PFSK-1 (cell line): ENCODE results near the gene KLF13. TPM values are rescaled to one million over a fixed set of nuclear protein-coding genes. Genes with fewer than 3 reads are reported as not detected.

Source experiments
- FOXP2 ChIP-seq: optimal IDR thresholded peaks from 2 replicates; pipeline ENCODE3; 2011; ENCODE audit warnings: borderline replicate concordance, control low read depth, inconsistent platforms; ENCODE audit not compliant: insufficient read depth; ENCODE audit errors: extremely low read length, extremely low read depth
- POLR2AphosphoS5 ChIP-seq: IDR thresholded peaks from 2 replicates; pipeline ENCODE4 v1.6.1; 2012; ENCODE audit warnings: low read depth, mild to moderate bottlenecking, control low read depth, low read length, moderate library complexity
- REST ChIP-seq, 2 experiments: IDR thresholded peaks; 2 replicates each; pipeline versions ENCODE4 v1.6.1 to v1.8.0; 2011 to 2012; ENCODE audit warnings: low read depth in 2 of 2, low read length in 2 of 2, control low read depth in 1 of 2, inconsistent platforms in 1 of 2, mild to moderate bottlenecking in 1 of 2, moderate library complexity in 1 of 2; ENCODE audit not compliant: insufficient read depth in 1 of 2
- SIN3A ChIP-seq: IDR thresholded peaks from 2 replicates; pipeline ENCODE4 v1.6.1; 2012; ENCODE audit warnings: mild to moderate bottlenecking, low read length, moderate library complexity, borderline replicate concordance; ENCODE audit not compliant: insufficient read depth
- TAF1 ChIP-seq: IDR thresholded peaks from 2 replicates; pipeline ENCODE4 v1.6.1; 2012; ENCODE audit warnings: low read length, control low read depth, borderline replicate concordance; ENCODE audit not compliant: insufficient read depth
- polyA plus RNA-seq: library from polyadenylated mRNA; unstranded; fragments of >200 nt; gene quantifications from one replicate; pipeline ENCODE4 v1.2.1, GENCODE V29; 2012; ENCODE audit warnings: low read depth, missing spikeins; ENCODE audit not compliant: insufficient read length

Gene KLF13
- 3.1 TPM for polyA plus RNA-seq

DNA sequence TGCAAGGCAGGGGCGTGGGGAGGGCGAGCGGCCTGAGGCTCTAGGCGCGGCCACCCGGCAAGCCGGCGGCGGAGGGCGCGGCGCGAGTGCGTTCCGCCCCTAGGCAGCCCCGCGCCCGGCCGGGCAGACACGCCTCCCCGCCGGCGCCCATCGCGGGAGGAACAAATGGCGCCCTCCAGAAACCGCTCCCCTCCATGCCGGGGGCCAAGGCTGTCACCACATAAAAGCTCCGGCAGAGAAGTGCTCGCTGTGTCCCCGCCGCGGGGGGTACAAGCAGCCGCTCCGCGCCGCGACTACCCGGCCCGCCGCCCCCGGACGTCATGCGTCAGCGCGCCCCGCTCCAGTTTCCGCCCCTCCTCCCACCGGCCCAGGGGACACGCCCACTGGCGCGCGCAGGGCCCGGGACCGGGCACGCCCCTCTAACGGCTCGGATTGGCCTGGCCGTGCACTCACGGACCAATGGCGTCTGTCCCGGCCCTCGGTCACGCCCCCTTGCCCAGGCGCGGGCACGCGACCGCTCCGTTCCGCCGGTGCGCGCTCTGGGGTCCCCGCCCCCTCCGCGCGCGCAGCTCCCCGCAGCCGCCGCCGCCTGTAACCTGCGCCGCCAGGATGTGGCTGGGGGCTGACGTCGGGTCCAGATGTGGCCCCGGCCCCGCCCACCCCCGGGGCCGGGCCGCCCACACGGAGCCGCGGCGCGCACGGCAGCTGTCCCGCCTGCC is at the start of gene KLF13:
Gene KLF13, plus strand, starts transcription at position 680 of the 719 bp plus-strand sequence. CDS start 378 bp downstream, outside the sequence.
- TF ChIP-seq POLR2AphosphoS5, result no peak
- no peak for TF ChIP-seq REST (IDR thresholded peaks at IDR 0.05; ENCODE audit: insufficient read depth in 1 of 2, low read depth in 2 of 2, low read length in 2 of 2)
- TF ChIP-seq SIN3A, result no peak
- no peak for TF ChIP-seq FOXP2

GRCh38 chr15:31277335-31278060 is 49.1 kb upstream of the KLF13 start:
- TF ChIP-seq REST (IDR thresholded peaks at IDR 0.05; ENCODE audit: insufficient read depth in 1 of 2, low read depth in 2 of 2, low read length in 2 of 2) (no peak), POLR2AphosphoS5 (no peak), FOXP2 (no peak), SIN3A (no peak), TAF1 (no peak)

DNA sequence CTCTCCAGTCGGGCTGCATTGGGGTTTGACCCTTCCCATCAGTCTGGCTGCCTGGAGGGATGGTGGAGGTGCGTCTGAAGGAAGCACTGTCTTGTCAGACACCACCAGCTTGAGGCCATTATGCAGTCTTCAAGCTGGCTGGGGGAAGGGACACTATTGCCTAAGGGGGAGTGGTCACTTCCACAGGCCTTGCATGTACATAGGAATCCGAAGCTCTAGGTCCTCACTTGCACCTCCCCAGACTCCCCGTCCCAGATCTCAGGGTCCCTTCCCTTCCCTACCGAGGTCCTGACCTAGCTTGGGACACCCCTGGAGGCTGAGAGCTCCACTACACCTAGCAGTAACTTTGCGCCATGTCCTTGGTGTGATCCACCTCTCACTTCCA is 48.6 kb upstream of the KLF13 start:
- TF ChIP-seq POLR2AphosphoS5, result no peak
- TF ChIP-seq TAF1, result no peak
- TF ChIP-seq SIN3A, result no peak
- TF ChIP-seq FOXP2, result no peak
- no peak for TF ChIP-seq REST (IDR thresholded peaks at IDR 0.05; ENCODE audit: insufficient read depth in 1 of 2, low read depth in 2 of 2, low read length in 2 of 2)

- TF ChIP-seq POLR2AphosphoS5 (no peak), TAF1 (no peak), SIN3A (no peak), FOXP2 (no peak), REST (IDR thresholded peaks at IDR 0.05; ENCODE audit: insufficient read depth in 1 of 2, low read depth in 2 of 2, low read length in 2 of 2) (no peak)
These were observed 48.0 kb upstream of the KLF13 start for GRCh38 chr15:31278544-31279220.
